OCI-LY1 (cell line): ENCODE results near the gene NDUFAF4.

Experiments
- CTCF ChIP-seq: fragments of 200-600 bp; sonication (generic), shearing (Covaris generic); IDR thresholded peaks from 2 replicates; pipeline ENCODE4 v1.5.1; 2017; ENCODE audit warnings: mild to moderate bottlenecking, antibody characterized with exemption, low read length, moderate library complexity, mixed read lengths
- EZH2 ChIP-seq: fragments of 200-600 bp; sonication (generic), shearing (Covaris generic); IDR thresholded peaks from 2 replicates; pipeline ENCODE4 v1.8.0; 2017; ENCODE audit warnings: borderline replicate concordance, mixed run types, mild to moderate bottlenecking, antibody characterized with exemption, low read length, moderate library complexity, mixed read lengths

DNA sequence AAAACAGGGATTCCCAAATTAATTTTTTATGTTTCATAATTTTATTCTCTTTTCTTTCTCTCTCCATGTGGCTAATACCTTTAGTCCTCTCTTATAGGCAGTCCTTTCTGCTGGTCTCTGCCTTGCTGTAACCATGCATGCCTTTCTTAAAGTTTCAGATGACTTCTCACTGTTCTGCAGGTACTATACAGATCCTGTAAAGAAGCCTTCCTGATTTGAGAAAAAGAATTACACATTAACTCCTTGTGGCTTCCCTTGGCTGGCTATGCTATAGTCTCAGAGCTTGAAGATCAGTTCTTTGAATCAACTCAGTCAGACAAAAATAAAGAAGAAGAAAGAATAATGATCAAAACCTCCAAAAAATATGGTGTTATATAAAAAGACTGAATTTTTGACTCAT, 53.2 kb downstream of the NDUFAF4 start:
- TF ChIP-seq CTCF (no peak), EZH2 (no peak)
